MM.1S (cell line): Measurements from ENCODE around the gene YIF1A.

ENCODE experiments used
- DNase-seq: peaks from one replicate; pipeline ENCODE4 v3.0.0-alpha.2; 2015
- H2AFZ ChIP-seq: fragments of 300-600 bp; sonication (generic); 2 replicates; pipeline ENCODE4 v1.6.0; 2016; ENCODE audit warnings: antibody characterized with exemption, low read length
- H3F3A ChIP-seq: fragments of 300-600 bp; sonication (generic); 2 replicates; pipeline ENCODE4 v1.6.1; 2016; ENCODE audit warnings: mild to moderate bottlenecking, antibody characterized with exemption, low read length, moderate library complexity, mixed read lengths; ENCODE audit not compliant: insufficient read depth
- H3K27ac ChIP-seq: fragments of 300-600 bp; sonication (generic); 2 replicates; pipeline ENCODE4 v1.5.1; 2016; ENCODE audit warnings: mild to moderate bottlenecking, low read length
- H3K27me3 ChIP-seq: fragments of 300-600 bp; sonication (generic); replicated peaks from 2 replicates; pipeline ENCODE4 v1.6.0; 2016; ENCODE audit warnings: low read length; ENCODE audit not compliant: insufficient read depth
- H3K36me3 ChIP-seq: fragments of 300-600 bp; sonication (generic); replicated peaks from 2 replicates; pipeline ENCODE4 v1.6.1; 2016; ENCODE audit warnings: mild to moderate bottlenecking, low read length, mixed read lengths; ENCODE audit not compliant: insufficient read depth
- H3K4me1 ChIP-seq: fragments of 300-600 bp; sonication (generic); 2 replicates; pipeline ENCODE4 v1.6.1; 2016; ENCODE audit warnings: low read length, mixed read lengths
- H3K4me2 ChIP-seq: fragments of 300-600 bp; sonication (generic); 2 replicates; pipeline ENCODE4 v1.6.0; 2016; ENCODE audit warnings: low read depth, low read length
- H3K4me3 ChIP-seq: fragments of 300-600 bp; sonication (generic); 2 replicates; pipeline ENCODE4 v1.5.1; 2016; ENCODE audit warnings: low read length, mixed read lengths
- H3K79me2 ChIP-seq: fragments of 300-600 bp; sonication (generic); 2 replicates; pipeline ENCODE4 v1.6.1; 2016; ENCODE audit warnings: mixed run types, low read length, mixed read lengths
- H3K9ac ChIP-seq: fragments of 300-600 bp; sonication (generic); 2 replicates; pipeline ENCODE4 v1.6.1; 2016; ENCODE audit warnings: low read length, mixed read lengths
- H3K9me2 ChIP-seq: fragments of 300-600 bp; sonication (generic); replicated peaks from 2 replicates; pipeline ENCODE4 v1.6.1; 2016; ENCODE audit warnings: mild to moderate bottlenecking, low read length, mixed read lengths; ENCODE audit not compliant: insufficient read depth
- H3K9me3 ChIP-seq: fragments of 300-600 bp; sonication (generic); replicated peaks from 2 replicates; pipeline ENCODE4 v1.6.1; 2016; ENCODE audit warnings: mild to moderate bottlenecking, low read length, mixed read lengths; ENCODE audit not compliant: insufficient read depth
- H4K20me1 ChIP-seq: fragments of 300-600 bp; sonication (generic); 2 replicates; pipeline ENCODE4 v1.6.1; 2016; ENCODE audit warnings: mild to moderate bottlenecking, low read length, moderate library complexity, mixed read lengths; ENCODE audit not compliant: insufficient read depth
- EZH2 ChIP-seq: fragments of 300-600 bp; sonication (generic); optimal IDR thresholded peaks from 2 replicates; pipeline ENCODE3; 2017; ENCODE audit warnings: low read depth, mild to moderate bottlenecking, antibody characterized with exemption, low read length, mixed read lengths
- EZH2phosphoT487 ChIP-seq: fragments of 300-600 bp; sonication (generic); IDR thresholded peaks from 2 replicates; pipeline ENCODE4 v1.6.1; 2018; ENCODE audit warnings: antibody characterized with exemption, low read length
- TF ChIP-seq, protein P1 (sequence below): fragments of 300-600 bp; sonication (generic); IDR thresholded peaks from 2 replicates; pipeline ENCODE4 v1.5.1; 2016; ENCODE audit warnings: antibody characterized with exemption, low read length, mixed read lengths

Gene YIF1A

DNA sequence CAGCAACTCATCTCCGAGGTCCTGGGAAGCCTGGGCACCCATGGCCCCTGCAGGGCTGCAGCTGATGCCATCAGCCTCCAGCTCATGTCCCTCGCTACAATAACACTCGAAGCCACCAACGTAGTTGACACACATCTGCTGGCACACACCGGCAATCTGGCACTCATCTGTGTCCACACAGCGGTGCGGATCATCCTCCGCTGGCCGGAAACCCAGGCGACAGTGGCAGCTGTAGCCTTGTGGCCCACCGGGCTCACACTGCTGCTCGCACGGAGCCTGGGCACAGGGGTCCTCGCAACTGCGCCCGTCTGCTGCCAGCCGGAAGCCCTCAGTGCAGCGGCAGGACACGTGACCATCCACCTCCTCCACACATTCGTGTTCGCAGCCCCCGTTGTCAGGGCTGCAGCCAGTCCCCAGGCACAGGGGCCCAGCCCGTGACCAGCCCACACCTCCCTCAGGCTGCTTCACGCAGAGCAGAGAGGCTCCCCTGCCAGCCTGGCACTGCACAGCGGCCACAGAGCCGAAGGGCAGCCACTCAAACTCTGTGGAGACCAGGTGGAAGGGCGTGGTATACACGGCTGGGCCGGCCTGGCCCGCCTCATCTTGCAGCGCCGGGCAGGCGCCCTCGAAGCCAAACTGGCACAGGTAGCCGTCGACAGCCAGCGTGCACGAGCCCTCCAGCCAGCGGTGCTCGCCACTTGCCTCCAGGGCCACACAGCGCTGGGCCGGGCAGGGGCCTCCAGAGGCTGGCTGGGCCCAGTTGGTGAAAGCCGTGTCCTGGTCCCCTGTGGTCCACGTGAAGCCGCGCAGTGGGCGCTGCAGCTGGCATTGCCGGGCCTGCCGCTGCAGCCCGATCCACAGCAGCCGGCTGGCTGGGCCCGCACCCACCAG lies 27.2 kb upstream of the YIF1A start:
- Histone ChIP-seq H3K27me3 (peaks cover 55% of the 10 kb centered on the region), H3K4me3 (no peak overlapping the region), H2AFZ (no peak overlapping the region), H3K79me2 (no peaks in the 10 kb centered on the region), H3K9me3 (no peaks in the 10 kb centered on the region), H3K9ac (no peak overlapping the region), H3K9me2 (no peaks in the 10 kb centered on the region), H4K20me1 (no peaks in the 10 kb centered on the region), H3K4me2 (no peak overlapping the region), H3K36me3 (no peaks in the 10 kb centered on the region), H3K4me1 (no peaks in the 10 kb centered on the region), H3K27ac (no peak overlapping the region), H3F3A (no peaks in the 10 kb centered on the region)
- no peak for DNase-seq
- TF ChIP-seq, protein P1, sequence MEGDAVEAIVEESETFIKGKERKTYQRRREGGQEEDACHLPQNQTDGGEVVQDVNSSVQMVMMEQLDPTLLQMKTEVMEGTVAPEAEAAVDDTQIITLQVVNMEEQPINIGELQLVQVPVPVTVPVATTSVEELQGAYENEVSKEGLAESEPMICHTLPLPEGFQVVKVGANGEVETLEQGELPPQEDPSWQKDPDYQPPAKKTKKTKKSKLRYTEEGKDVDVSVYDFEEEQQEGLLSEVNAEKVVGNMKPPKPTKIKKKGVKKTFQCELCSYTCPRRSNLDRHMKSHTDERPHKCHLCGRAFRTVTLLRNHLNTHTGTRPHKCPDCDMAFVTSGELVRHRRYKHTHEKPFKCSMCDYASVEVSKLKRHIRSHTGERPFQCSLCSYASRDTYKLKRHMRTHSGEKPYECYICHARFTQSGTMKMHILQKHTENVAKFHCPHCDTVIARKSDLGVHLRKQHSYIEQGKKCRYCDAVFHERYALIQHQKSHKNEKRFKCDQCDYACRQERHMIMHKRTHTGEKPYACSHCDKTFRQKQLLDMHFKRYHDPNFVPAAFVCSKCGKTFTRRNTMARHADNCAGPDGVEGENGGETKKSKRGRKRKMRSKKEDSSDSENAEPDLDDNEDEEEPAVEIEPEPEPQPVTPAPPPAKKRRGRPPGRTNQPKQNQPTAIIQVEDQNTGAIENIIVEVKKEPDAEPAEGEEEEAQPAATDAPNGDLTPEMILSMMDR: no peak
- TF ChIP-seq EZH2phosphoT487: no peak
- TF ChIP-seq EZH2: no peak

DNA sequence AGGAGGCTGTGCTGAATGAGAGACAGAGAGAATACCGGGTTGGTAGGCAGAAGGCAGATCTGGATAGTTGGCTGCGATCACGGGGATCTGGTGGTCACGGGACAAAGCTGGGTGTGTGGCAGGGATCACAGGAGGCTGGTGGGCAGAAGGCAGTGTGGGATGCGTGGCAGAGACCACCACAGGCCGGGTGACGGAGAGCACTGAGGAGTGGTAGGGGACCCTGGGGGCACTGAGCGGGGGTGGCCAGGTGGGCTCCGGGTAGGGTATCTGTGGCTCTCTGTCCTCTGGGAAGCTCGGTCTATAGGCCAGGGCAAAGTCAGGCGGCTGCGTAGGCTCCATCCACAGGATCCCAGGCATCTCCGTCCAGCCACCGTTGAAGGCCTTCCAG lies 26.5 kb upstream of the YIF1A start:
- no peaks in the 10 kb centered on the region for H4K20me1 ChIP-seq
- H3K4me2 ChIP-seq: no peak overlapping the region
- H3K27me3 ChIP-seq: peaks cover 61% of the 10 kb centered on the region
- no peaks in the 10 kb centered on the region for H3K9me3 ChIP-seq
- no peaks in the 10 kb centered on the region for H3K36me3 ChIP-seq
- H3K79me2 ChIP-seq: no peaks in the 10 kb centered on the region
- no peak for DNase-seq
- H3K9me2 ChIP-seq: no peaks in the 10 kb centered on the region
- TF ChIP-seq, protein P1: no peak
- TF ChIP-seq EZH2phosphoT487 (no peak), EZH2 (no peak)
- no peak overlapping the region for H2AFZ ChIP-seq
- no peak overlapping the region for H3K9ac ChIP-seq
- no peaks in the 10 kb centered on the region for H3F3A ChIP-seq
- H3K4me3 ChIP-seq: no peak overlapping the region
- H3K4me1 ChIP-seq: no peaks in the 10 kb centered on the region
- H3K27ac ChIP-seq: no peak overlapping the region

DNA sequence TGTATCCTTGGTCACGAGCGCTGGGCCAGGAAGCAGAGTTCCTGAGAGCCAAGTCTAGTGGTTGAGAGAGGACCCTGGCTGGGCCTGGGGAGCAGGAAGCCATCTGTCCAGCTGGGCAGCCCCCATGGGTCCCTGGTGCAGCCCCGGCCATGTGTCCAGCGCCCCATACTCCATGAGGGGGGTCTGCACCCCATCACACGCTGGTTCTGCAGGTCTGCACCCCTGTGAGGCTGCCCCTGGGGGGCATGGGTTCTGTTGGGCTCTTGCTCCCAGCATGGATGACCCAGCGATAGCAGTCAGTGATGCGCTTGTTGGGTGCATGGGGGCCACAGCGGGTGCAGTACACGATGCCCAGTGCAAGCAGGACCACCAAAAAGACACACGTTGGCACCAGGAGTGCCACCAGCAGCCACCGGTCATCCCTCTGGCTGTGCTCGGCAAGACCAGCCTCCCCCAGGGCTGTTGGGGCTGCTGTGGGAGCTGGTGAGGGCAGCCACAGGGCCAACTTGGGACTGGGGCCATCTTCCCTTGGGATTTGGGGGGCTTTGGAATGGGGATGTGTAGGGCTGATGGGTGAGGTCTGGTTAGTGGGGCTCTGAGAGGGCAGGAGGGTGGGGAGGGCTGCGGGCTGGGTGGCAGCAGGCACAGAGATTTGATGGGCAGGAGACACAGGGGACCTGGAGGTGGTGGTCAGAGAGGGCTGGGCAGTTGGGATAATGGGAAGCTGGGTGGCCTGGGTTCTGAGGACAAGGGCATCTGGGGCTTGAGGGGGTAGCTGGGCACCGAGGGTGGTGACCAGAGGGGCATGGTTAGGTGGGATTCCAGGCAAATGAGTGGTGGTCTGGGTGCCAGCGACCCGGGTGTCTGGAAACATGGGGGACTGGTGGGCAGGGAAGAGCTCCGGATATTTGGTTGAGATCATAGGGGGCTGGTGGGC lies 25.9 kb upstream of the YIF1A start:
- Histone ChIP-seq H3K36me3 (no peaks in the 10 kb centered on the region), H3F3A (no peaks in the 10 kb centered on the region), H3K79me2 (no peaks in the 10 kb centered on the region), H3K9ac (no peak overlapping the region), H3K9me3 (no peaks in the 10 kb centered on the region), H4K20me1 (no peaks in the 10 kb centered on the region), H3K9me2 (no peaks in the 10 kb centered on the region), H3K4me1 (no peaks in the 10 kb centered on the region), H3K27ac (no peak overlapping the region), H3K27me3 (peaks cover 66% of the 10 kb centered on the region), H3K4me3 (no peak overlapping the region), H3K4me2 (no peak overlapping the region), H2AFZ (no peak overlapping the region)
- no peak for DNase-seq
- TF ChIP-seq, protein P1: no peak
- TF ChIP-seq EZH2 (no peak), EZH2phosphoT487 (no peak)
